K562 (cell line): Measurements from ENCODE around the gene ZBTB24. TPM values are rescaled to one million over a fixed set of nuclear protein-coding genes. Genes with fewer than 3 reads are reported as not detected.
A peak's percentile ranks its signal among the peaks of the same experiment; 100 is the strongest.

Source experiments
- BRD4 ChIP-seq: fragments of 200-600 bp; sonication (generic); IDR thresholded peaks from 2 replicates; pipeline ENCODE4 v1.6.1; 2017; ENCODE audit warnings: inconsistent platforms
- CCNT2 ChIP-seq: IDR thresholded peaks from 2 replicates; pipeline ENCODE4 v1.6.1; 2011; ENCODE audit warnings: borderline replicate concordance, low read depth, mild to moderate bottlenecking, moderate library complexity, mixed read lengths, low read length; ENCODE audit not compliant: insufficient read length; ENCODE audit errors: extremely low read depth
- FOXJ3 ChIP-seq: sonication (generic); formaldehyde crosslinking; IDR thresholded peaks from 2 replicates; pipeline ENCODE4 v1.4.0; 2020; ENCODE audit warnings: mild to moderate bottlenecking, missing genetic modification reagents
- FUS ChIP-seq: fragments of 200-400 bp; formaldehyde crosslinking; optimal IDR thresholded peaks from 2 replicates; pipeline ENCODE3; 2017; ENCODE audit warnings: low read depth, low read length
- HES1 ChIP-seq: fragments of 450-650 bp; IDR thresholded peaks from 2 replicates; pipeline ENCODE4 v1.6.1; 2016; ENCODE audit warnings: low read depth, mild to moderate bottlenecking, moderate library complexity
- IFI16 ChIP-seq: fragments of 250-450 bp; sonication (Bioruptor Pico); IDR thresholded peaks from 2 replicates; pipeline ENCODE4 v2.1.2; 2022; ENCODE audit warnings: mild to moderate bottlenecking, inconsistent platforms
- NFATC3 ChIP-seq: fragments of 450-650 bp; IDR thresholded peaks from 2 replicates; pipeline ENCODE4 v1.6.1; 2017; ENCODE audit warnings: mild to moderate bottlenecking
- PCBP1 ChIP-seq: fragments of 200-400 bp; formaldehyde crosslinking; IDR thresholded peaks from 2 replicates; pipeline ENCODE4 v1.6.1; 2018; ENCODE audit warnings: mild to moderate bottlenecking, low read depth, low read length; ENCODE audit not compliant: poor library complexity, severe bottlenecking
- RBFOX2 ChIP-seq: fragments of 200-400 bp; formaldehyde crosslinking; IDR thresholded peaks from 2 replicates; pipeline ENCODE4 v1.6.1; 2017; ENCODE audit warnings: low read depth, mild to moderate bottlenecking, low read length, moderate library complexity
- THRAP3 ChIP-seq: fragments of 450-650 bp; IDR thresholded peaks from 2 replicates; pipeline ENCODE4 v1.6.1; 2016; ENCODE audit warnings: mild to moderate bottlenecking, inconsistent platforms, borderline replicate concordance
- XRCC3 ChIP-seq: fragments of 450-650 bp; IDR thresholded peaks from 2 replicates; pipeline ENCODE4 v1.6.1; 2017; ENCODE audit warnings: mild to moderate bottlenecking, moderate library complexity
- ZBTB11 ChIP-seq, 3 experiments: fragments of 200-800 bp in 1 of 3; fragments of 250-450 bp in 1 of 3; fragments of 450-650 bp in 1 of 3; sonication (Bioruptor Pico) in 1 of 3; sonication (Bioruptor generic) in 1 of 3; formaldehyde crosslinking in 1 of 3; IDR thresholded peaks; 2 replicates each; pipeline versions ENCODE4 v1.6.1 to v1.8.0; 2016 to 2022; ENCODE audit warnings: mild to moderate bottlenecking in 2 of 3, missing genetic modification characterization in 2 of 3, missing compliant biosample characterization in 1 of 3, moderate library complexity in 1 of 3
- ZNF174 ChIP-seq: fragments of 250-450 bp; sonication (Bioruptor Pico); IDR thresholded peaks from 2 replicates; pipeline ENCODE4 v1.4.0; 2020; ENCODE audit warnings: mild to moderate bottlenecking
- ZNF318 ChIP-seq, 2 experiments: fragments of 450-650 bp; IDR thresholded peaks; 2 replicates each; pipeline ENCODE4 v1.6.1; 2016; ENCODE audit warnings: mild to moderate bottlenecking in 2 of 2, borderline replicate concordance in 1 of 2, low read depth in 1 of 2, moderate library complexity in 1 of 2
- ZNF354B ChIP-seq: fragments of 250-450 bp; sonication (Bioruptor Pico); IDR thresholded peaks from 2 replicates; pipeline ENCODE4 v1.4.0; 2020
- ZNF785 ChIP-seq: fragments of 250-450 bp; sonication (Bioruptor Pico); IDR thresholded peaks from 2 replicates; pipeline ENCODE4 v1.4.0; 2020; ENCODE audit warnings: mild to moderate bottlenecking
- polyA plus RNA-seq, 8 experiments: library from polyadenylated mRNA; depleted of rRNA in 4 of 8; stranded (reverse) in 5 of 8; unstranded in 3 of 8; fragments of >200 nt; fragmentation: Nextera tagmentation in 2 of 8; fragmentation: Illumina TruSeq in 1 of 8; extraction: Ambion mirVana in 2 of 8; extraction: Trizol in 1 of 8; gene quantifications; 2 replicates each; pipeline versions ENCODE4 v1.2.1 to v1.2.3, GENCODE V29; 2011 to 2014; ENCODE audit warnings: inconsistent platforms in 1 of 8, missing spikeins in 1 of 8
- total RNA-seq, 7 experiments: library from RNA; depleted of rRNA in 6 of 7; stranded (reverse); fragments of >200 nt in 6 of 7; fragmentation: Illumina TruSeq in 2 of 7; extraction: Trizol in 2 of 7; gene quantifications; 2 replicates each; pipeline versions ENCODE4 v1.2.1 to v1.2.3, GENCODE V29; 2011 to 2021; ENCODE audit warnings: low replicate concordance in 1 of 7

Gene ZBTB24
- total and polyA plus RNA-seq, 9 of the 15 experiments (the other 6 are each of a cell fraction or from before 2014, with no cell fraction given), result 2.0 to 16.7 (median 8.3) TPM

DNA sequence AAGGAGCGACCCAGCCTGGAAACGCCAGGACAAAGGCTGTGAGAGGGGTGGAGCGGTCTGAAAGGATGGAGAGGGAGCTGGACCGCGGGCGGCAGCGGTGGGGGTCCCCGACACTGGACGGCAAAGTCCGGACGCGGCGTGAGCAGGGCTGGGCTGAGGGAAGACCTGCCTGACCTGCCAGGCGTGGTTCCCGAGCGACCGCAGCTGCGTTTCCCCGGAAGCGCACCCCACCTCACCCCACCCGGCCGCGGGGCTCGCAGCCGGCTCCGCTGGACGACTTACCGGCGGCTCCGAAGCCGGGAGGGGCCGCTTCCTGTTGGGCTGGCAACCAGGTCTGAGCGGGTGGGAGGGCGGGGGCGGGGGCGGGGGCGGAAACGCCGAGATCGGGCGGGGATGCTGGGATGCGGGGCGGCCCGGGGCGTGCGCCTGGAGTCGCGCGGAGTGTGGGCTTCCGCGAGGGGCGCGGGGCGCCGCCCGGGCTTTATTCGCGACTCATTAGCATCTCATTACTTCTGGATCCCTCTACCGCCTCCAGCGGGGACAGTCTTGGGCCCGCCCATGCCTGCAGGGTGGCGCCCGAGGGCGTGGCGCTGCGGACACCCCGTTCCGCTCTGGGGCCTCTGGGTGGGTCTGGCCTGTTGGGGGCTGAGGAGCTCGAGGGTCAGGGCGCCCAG lies 27.4 kb downstream of the ZBTB24 start, which contains the start of gene MICAL1 (continued):
- no peak for TF ChIP-seq ZNF318 (IDR thresholded peaks at IDR 0.05; ENCODE audit: borderline replicate concordance in 1 of 2, low read depth in 1 of 2)
- no peak for TF ChIP-seq NFATC3
- no peak for TF ChIP-seq XRCC3
- no peak for TF ChIP-seq ZNF174
- no peak for TF ChIP-seq HES1
- TF ChIP-seq BRD4, result no peak
- no peak for TF ChIP-seq IFI16
- 0 out of 6 replicates have a peak, but pooled peaks of 1 of the 3 experiments have one; percentile 33 for TF ChIP-seq ZBTB11 (CRISPR knock-in tag; IDR thresholded peaks at IDR 0.05)
- no peak for TF ChIP-seq FUS
- no peak for TF ChIP-seq ZNF785 (CRISPR knock-in tag)
- TF ChIP-seq FOXJ3 (CRISPR knock-in tag), result no peak
- TF ChIP-seq PCBP1, result peak; percentile 67
- TF ChIP-seq THRAP3, result no peak
- TF ChIP-seq ZNF354B (CRISPR knock-in tag), result no peak
- TF ChIP-seq RBFOX2, result peak; percentile 64
- TF ChIP-seq CCNT2, result peak; percentile 35
